GM21515 (cell line): ENCODE data around the gene CUX1.
"Not testable (repeated sequence)": the region's sequence is repeated elsewhere in the genome, so short reads cannot be mapped to it uniquely, and the experiment has no call there.

Experiments
- ATAC-seq: cut with Tn5 transposase; IDR thresholded peaks from one replicate; pipeline ENCODE4 v1.9.1; 2021; ENCODE audit not compliant: unreplicated experiment

Gene CUX1

DNA sequence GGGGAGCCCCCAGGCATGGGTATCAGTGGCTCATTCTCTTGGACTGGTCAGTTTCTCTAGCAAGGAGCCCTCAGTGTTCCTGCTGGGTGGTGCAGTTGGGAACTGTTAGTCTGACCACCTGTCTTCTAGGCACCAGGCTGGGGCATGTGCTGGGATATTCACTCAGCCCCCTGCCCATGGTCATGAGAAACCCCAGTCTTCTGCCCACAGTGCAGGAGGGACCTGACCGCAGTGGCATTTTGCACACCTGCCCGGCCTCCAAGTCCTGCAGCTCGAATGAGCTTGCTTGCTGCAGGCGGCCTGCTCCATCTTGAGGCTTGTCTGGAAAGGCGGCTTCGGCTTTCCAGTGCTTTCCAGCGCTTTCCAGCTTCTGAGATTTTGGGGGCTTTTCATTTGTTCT is 36.3 kb downstream of the CUX1 start:
- ATAC-seq: no peak

DNA sequence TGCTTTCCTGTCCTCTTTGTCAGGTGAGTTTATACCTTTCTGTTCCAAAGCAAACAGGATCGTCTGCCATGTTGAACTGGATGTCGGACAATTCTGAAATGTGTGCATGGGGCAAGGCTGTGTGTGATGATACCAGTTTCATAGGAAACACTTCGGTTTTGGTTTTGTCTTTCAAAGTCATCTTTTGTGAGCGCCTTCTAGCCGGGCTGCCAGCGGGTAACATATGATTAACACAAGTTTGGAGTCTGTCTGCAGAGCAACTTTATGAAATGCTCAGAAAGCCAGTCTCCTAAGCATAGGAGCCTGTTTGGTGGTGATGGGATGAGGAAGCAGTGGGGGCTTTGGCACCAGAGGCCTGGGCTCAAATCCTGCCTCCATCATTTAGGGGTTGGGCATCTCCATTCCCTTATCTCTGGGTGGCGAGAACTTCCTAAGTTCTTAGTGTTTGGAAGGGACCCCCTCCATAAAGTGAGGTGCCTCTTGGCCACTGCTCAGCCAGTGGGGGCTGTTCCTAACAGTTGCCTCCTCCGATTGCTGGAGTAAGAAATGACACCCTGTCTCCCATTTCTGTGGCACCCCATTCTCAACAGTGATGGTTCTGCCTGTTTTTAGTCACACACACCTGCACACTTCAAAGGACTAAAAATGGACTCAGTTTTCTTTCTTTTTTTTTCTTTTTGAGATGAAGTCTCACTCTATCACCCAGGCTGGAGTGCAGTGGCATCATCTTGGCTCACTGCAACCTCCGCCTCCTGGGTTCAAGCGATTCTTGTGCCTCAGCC is 36.8 kb downstream of the CUX1 start:
- ATAC-seq: no peak

- ATAC-seq: peak; percentile 85
Observed at GRCh38 chr7:101856473-101857357, 39.3 kb downstream of the CUX1 start.

- ATAC-seq: peak; percentile 30
Observed at GRCh38 chr7:101857358-101857811, 40.0 kb downstream of the CUX1 start.

GRCh38 chr7:101858437-101859385 is 41.3 kb downstream of the CUX1 start:
- no peak for ATAC-seq

DNA sequence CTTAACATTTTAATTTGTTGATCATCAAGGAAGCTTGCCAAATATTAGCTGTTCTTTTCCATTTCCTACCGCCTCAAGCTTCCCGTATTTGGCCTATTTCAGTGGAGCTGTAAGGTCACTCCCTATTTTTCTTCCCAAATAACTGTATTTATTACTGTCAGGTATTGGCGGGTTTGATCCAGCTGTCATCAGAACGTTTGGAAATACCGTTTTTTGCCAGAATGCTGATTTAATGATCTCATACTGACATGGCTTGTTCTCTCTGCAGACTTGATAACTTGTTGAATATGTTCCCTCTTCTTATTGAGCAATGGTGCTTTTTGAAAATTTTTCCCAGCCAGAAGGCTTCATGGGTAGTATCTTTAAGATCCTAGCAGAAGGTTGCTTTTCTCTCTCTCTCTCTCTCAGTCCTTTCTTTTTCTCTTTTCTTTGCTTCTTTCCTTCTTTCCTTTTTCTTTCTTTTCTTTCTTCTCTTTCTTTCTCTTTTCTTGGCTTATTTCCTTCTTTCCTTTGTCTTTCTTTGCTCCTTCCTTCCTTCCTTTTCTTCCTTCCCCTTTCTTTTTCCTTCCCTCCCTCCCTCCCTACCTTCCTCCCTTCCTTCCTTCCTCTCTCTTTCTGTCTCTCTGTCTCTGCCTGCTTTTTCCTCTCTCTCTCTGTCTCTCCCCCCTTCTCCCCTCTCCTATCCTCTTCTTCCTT is 42.1 kb downstream of the CUX1 start:
- no peak for ATAC-seq

DNA sequence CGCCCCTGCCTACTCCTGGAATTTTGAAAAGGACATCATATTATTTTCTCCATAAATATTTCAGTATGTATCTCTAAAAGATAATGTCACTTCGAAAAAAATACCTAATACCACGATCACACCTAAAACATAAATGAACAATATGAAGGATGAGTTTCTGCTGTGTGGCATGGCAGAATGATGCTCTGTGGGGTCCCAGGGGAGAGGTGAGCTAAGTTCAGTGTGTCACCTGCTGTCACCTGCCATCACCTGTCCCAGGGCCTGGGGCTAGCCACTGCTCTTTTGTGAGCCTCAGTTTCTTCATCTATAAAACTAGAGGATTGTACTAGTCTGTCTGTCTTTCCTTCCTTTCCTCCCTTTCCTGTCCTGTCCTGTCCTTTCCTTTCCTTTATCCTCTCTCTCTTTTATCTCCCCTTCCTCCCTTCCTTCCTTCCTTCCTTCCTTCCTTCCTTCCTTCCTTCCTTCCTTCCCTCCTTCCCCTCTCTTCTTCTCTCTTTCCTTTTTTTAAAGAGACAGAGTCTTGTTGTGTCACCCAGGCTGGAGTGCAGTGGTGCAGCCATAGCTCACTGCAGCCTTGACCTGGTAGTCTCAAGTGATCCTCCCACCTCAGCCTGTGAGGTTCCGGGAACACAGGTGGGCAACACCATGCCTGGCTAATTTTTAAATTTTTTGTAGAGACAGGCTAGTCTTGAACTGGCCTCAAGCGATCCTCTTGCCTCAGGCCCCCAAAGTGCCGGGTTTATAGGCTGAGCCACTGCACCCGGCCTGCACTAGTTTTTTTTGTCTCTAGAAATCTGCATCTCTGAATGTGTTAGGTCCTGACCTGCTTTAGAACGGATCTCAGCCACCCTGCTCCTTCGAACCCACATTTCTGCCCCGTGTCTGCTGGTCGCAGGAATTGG is 43.1 kb downstream of the CUX1 start:
- ATAC-seq: no peak

DNA sequence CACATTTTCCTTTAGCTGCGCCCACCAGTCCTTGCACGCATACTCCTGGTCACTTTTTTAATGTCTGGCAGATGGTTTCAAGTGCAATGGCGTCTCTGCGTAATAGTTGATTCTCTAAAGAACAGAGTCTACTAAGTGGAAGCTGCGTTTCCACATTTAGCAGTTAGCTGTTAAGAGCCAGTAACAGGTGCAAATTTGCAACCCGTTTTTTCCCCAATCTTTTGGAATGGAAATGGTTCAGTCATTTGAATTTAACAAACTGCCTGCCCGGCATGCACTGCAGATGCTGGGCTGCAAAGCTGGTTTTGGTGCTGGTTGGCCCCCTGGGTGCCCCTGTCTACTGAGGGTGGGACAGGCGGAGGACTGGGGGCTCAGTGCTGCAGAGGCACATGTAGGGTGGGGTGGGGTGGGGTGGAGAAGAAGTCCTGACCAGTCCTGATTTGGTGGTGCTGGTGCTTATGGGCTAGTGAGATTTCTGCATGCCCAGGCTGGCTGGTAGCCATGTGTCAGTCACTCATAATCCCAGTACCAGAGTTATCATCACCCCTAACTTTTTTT is 43.9 kb downstream of the CUX1 start:
- ATAC-seq: no peak

DNA sequence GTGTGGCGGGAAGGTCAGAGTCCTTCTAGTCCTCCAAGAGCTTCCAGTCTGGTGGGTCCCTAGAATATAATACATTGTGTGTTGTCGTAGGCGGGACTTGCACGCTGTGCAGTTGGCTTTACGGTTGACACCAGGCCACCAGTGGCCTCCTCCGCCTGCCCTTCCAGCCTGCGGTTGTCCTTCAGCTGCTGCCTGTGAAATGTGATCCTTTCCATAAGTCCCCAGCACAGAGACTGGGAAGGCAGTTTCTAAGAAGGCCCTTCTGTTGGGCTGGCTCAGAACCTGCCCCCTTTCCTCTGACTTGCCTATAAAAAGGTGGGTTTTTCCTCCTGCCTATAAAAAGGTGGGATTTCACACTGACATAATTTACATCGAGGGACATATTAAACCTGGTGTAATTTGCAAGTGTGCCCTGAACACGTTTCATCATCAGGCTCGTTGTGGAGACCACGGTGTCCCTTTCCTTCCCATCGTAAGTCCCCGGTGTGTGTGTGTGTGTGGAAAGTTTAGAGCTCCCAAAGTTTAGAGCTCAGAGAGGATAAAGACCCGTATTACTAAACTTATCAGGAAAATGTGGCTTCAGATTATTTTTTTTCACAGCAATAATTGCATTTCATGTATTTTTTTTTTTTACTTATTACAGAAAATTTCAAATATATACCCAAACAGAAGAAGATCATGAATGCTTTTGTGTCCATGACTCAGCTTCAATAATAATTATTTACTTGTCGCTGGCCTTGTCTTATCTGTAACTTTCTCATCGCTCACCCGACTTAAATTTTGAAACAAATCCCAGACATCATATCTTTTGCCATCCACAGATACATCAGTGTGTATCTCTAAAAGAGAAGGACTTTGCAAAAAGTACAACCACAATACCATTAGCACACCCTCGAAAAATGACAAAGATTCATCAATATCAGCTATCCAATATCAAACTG is 45.1 kb downstream of the CUX1 start:
- no peak for ATAC-seq

GRCh38 chr7:101863598-101863997 is 46.2 kb downstream of the CUX1 start:
- ATAC-seq: no peak

- no peak for ATAC-seq
Observed at GRCh38 chr7:101864039-101864438, 46.6 kb downstream of the CUX1 start.

DNA sequence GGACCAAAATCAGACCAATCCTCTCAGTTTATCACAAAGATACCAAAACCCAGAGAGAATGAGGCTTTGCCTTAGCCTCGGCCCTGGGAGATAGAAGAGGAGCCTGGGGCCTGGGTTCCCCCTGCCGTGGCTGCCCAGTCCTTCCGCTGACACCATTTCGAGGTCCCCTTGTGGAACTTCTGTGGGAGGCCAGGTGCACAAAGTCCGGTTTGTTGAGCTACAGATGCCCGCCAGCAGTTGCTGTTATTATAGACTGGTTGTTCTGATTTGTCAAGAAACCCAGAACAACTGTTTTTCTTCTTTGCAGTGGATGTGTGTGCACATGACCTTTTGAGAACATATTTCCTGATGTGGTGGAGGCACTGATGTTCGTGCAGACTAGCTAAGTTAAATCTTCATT is 47.6 kb downstream of the CUX1 start:
- ATAC-seq: no peak

DNA sequence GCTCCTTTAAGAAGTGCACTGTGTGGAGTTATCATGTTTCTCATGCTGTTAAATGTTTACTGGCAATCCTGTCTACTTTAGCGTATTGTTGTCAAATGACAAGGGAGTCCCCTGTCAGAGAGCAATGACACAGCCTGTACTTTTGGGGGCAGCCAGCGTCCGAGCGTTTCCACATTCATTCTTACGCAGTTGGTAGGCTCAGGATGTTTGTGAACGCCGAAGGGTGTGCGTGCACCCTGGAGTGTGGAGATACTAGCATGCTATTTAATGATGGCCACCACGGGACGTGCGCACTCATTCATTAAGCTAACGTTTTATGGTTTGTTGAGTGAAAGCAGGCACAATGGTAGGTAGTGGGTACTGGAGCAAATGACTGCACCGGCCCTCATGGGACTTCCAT is 48.0 kb downstream of the CUX1 start:
- no peak for ATAC-seq

DNA sequence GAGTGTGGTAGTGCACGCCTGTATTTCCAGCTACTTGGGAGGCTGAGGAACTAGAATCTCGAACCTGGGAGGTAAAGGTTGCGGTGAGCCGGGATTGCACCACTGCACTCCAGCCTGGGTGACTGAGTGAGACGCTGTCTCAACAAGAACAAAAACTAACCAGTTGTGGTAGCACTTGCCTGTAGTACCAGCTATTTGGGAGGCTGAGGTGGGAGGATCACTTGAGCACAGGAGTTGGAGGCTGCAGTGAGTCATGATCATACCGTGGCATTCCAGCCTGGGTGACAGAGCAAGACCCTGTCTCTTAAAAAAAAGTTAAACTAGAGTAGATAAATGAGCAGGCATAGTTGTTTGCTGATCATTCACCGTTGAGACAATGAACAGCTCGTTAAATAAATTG is 48.9 kb downstream of the CUX1 start:
- no peak for ATAC-seq

DNA sequence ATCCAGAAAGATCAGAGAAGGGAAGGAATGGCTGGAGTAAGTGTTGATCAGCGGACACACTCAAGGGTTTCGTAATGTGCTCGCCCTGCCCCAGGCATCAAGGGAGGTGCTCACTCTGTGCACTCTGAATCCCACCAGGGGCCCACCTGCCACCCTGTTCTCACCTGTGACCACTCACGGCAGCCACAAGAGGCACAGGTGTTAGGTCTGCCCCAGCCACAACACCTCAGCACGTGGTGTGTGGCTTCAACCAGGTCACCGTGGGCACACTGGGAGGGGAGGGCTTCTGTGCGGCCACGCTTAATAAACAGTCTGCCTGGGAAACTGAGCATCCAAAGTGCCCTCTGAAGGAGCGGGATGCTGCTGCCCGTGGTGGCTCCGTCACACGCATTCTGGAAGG is 49.8 kb downstream of the CUX1 start:
- no peak for ATAC-seq

DNA sequence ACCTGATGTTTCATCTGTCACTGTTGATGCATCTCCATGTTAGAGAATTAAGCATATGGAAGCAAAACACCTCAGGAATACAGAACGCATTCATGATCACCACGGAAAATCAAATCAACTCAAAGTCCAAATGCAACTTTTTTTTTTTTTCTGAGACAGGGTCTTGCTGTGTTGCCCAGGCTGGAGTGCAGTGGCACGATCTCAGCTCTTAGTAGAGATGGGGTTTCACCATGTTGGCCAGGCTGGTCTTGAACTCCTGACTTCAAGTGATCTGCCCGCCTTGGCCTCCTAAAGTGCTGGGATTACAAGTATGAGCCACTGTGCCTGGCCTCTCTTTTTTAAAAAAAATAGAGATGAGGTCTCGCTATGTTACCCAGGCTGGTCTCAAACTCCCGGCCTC is 50.3 kb downstream of the CUX1 start:
- not testable (repeated sequence) for ATAC-seq

DNA sequence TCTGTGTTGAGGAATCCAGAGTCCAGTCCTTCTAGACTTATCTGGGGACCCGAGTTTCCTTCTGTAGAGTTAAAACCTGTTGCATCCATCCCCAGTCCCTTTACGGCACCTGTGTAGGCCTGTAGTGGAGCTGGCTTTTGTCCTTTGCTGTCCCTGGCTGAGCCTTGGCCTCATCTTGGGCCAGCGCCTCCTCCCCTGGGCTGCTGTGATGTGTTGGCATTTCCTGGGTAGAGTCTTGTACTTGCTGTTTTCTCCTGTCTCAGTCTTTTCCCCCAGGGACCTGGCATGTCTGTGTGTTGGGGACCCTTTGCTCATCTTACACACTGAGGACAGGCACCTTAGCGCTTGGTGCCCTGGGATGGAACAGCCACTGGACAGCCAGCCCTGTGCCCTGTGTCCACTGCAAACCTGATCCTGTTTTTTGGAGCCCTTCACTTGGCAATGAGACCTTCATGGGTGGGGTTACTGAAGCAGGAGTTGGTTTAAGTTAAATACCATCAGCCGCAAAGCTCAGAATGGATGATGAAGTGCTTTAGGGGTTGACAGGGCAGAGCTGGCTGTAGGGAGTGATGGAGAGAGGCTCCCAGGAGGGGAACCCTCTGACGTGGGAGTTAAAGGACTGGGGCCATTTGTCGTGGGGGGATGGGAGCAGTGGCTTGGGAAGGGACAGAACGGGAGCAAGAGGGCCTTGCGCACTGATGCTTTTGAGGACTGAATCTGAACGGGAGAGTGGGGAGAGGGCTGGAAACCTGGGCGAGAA is 50.9 kb downstream of the CUX1 start:
- ATAC-seq: no peak
